Tibial nerve (tissue), 3 donors: ENCODE measurements around the gene IMP3.

Experiments used
- CTCF ChIP-seq, 5 experiments: fragments of 200-600 bp in 3 of 5; fragments of 450-650 bp in 2 of 5; sonication (generic) in 3 of 5; IDR thresholded peaks; one replicate each; pipeline ENCODE4 v1.5.1; 2016 to 2019; ENCODE audit warnings: antibody characterized with exemption in 5 of 5, mild to moderate bottlenecking in 3 of 5, moderate library complexity in 2 of 5
- POLR2A ChIP-seq, 2 donors: fragments of 450-650 bp; IDR thresholded peaks; one replicate each; pipeline ENCODE4 v1.6.1; 2017; ENCODE audit warnings: antibody characterized with exemption in 2 of 2, mild to moderate bottlenecking in 2 of 2, moderate library complexity in 2 of 2

- TF ChIP-seq CTCF (IDR thresholded peaks at IDR 0.05) (no peak), POLR2A (IDR thresholded peaks at IDR 0.05) (no peak)
Observed at GRCh38 chr15:75656813-75657212, 16.8 kb upstream of the IMP3 start.
